ENCODE results near the gene PPP1R1B.

The PPP1R1B gene

GRCh38 chr17:39609416-39610025 is 17.2 kb upstream of the PPP1R1B start:
- Histone ChIP-seq H3K27me3 (ENCODE audit: insufficient read depth, low read length) (peaks cover 99% of the 10 kb centered on the region), H3K4me3 (ENCODE audit: low read length) (no peak overlapping the region), H3K4me1 (ENCODE audit: insufficient read depth, low read length) (0 out of 2 replicates have a peak, but pooled peaks cover 4% of the 10 kb centered on the region)

GRCh38 chr17:39611401-39612112 is 15.2 kb upstream of the PPP1R1B start:
- H3K9ac ChIP-seq (ENCODE audit: low read depth, low read length) = no peak overlapping the region
- H3K4me1 ChIP-seq (ENCODE audit: insufficient read depth, low read length) = 0 out of 2 replicates have a peak, but pooled peaks cover 4% of the 10 kb centered on the region
- H3K27me3 ChIP-seq (ENCODE audit: insufficient read depth, low read length) = peaks cover 99% of the 10 kb centered on the region
- H3K9me3 ChIP-seq (ENCODE audit: insufficient read depth, low read depth, low read length) = no peaks in the 10 kb centered on the region
- H3K4me3 ChIP-seq (ENCODE audit: low read length) = no peak overlapping the region
- no peak overlapping the region for H3K27ac ChIP-seq (ENCODE audit: low read length)
- no peaks in the 10 kb centered on the region for H3K36me3 ChIP-seq (ENCODE audit: insufficient read depth, low read depth, low read length)

More at GRCh38 chr17:39609416-39610025, 17.2 kb upstream of the PPP1R1B start:
- no peaks in the 10 kb centered on the region for H3K36me3 ChIP-seq (ENCODE audit: insufficient read depth, low read depth, low read length)
- H3K27ac ChIP-seq (ENCODE audit: low read length) = no peak overlapping the region
- H3K9me3 ChIP-seq (ENCODE audit: insufficient read depth, low read depth, low read length) = no peaks in the 10 kb centered on the region
- H3K9ac ChIP-seq (ENCODE audit: low read depth, low read length) = no peak overlapping the region

GRCh38 chr17:39612291-39612894 is 14.4 kb upstream of the PPP1R1B start:
- H3K27ac ChIP-seq (ENCODE audit: low read length) = no peak overlapping the region
- H3K9me3 ChIP-seq (ENCODE audit: insufficient read depth, low read depth, low read length) = no peaks in the 10 kb centered on the region
- H3K4me3 ChIP-seq (ENCODE audit: low read length) = no peak overlapping the region
- peaks cover 99% of the 10 kb centered on the region for H3K27me3 ChIP-seq (ENCODE audit: insufficient read depth, low read length)
- H3K9ac ChIP-seq (ENCODE audit: low read depth, low read length) = no peak overlapping the region
- H3K4me1 ChIP-seq (ENCODE audit: insufficient read depth, low read length) = 0 out of 2 replicates have a peak, but pooled peaks cover under 1% of the 10 kb centered on the region
- H3K36me3 ChIP-seq (ENCODE audit: insufficient read depth, low read depth, low read length) = no peaks in the 10 kb centered on the region

GRCh38 chr17:39612935-39613464 is 13.8 kb upstream of the PPP1R1B start:
- no peaks in the 10 kb centered on the region for H3K4me1 ChIP-seq (ENCODE audit: insufficient read depth, low read length)
- H3K27me3 ChIP-seq (ENCODE audit: insufficient read depth, low read length) = peaks cover 97% of the 10 kb centered on the region
- H3K4me3 ChIP-seq (ENCODE audit: low read length) = no peak overlapping the region

GRCh38 chr17:39614545-39615157 is 12.1 kb upstream of the PPP1R1B start:
- no peaks in the 10 kb centered on the region for H3K36me3 ChIP-seq (ENCODE audit: insufficient read depth, low read depth, low read length)
- no peak overlapping the region for H3K4me3 ChIP-seq (ENCODE audit: low read length)
- no peak overlapping the region for H3K27ac ChIP-seq (ENCODE audit: low read length)
- no peaks in the 10 kb centered on the region for H3K9me3 ChIP-seq (ENCODE audit: insufficient read depth, low read depth, low read length)
- H3K27me3 ChIP-seq (ENCODE audit: insufficient read depth, low read length) = peaks cover 96% of the 10 kb centered on the region
- no peaks in the 10 kb centered on the region for H3K4me1 ChIP-seq (ENCODE audit: insufficient read depth, low read length)
- no peak overlapping the region for H3K9ac ChIP-seq (ENCODE audit: low read depth, low read length)

More at GRCh38 chr17:39612935-39613464, 13.8 kb upstream of the PPP1R1B start:
- Histone ChIP-seq H3K9ac (ENCODE audit: low read depth, low read length) (no peak overlapping the region), H3K36me3 (ENCODE audit: insufficient read depth, low read depth, low read length) (no peaks in the 10 kb centered on the region), H3K9me3 (ENCODE audit: insufficient read depth, low read depth, low read length) (no peaks in the 10 kb centered on the region), H3K27ac (ENCODE audit: low read length) (no peak overlapping the region)

- H3K36me3 ChIP-seq (ENCODE audit: insufficient read depth, low read depth, low read length) = no peaks in the 10 kb centered on the region
- H3K27me3 ChIP-seq (ENCODE audit: insufficient read depth, low read length) = peaks cover 96% of the 10 kb centered on the region
- H3K4me3 ChIP-seq (ENCODE audit: low read length) = no peak overlapping the region
Observed at GRCh38 chr17:39615434-39615833, 11.3 kb upstream of the PPP1R1B start.

GRCh38 chr17:39617100-39617445 is 9.7 kb upstream of the PPP1R1B start:
- Histone ChIP-seq H3K27ac (ENCODE audit: low read length) (no peak overlapping the region), H3K9ac (ENCODE audit: low read depth, low read length) (no peak overlapping the region), H3K4me1 (ENCODE audit: insufficient read depth, low read length) (no peaks in the 10 kb centered on the region), H3K36me3 (ENCODE audit: insufficient read depth, low read depth, low read length) (no peaks in the 10 kb centered on the region), H3K4me3 (ENCODE audit: low read length) (peak overlapping the region; percentile 39; the same call in 1 of the 2 replicates), H3K9me3 (ENCODE audit: insufficient read depth, low read depth, low read length) (no peaks in the 10 kb centered on the region), H3K27me3 (ENCODE audit: insufficient read depth, low read length) (peaks cover 93% of the 10 kb centered on the region)

More at GRCh38 chr17:39615434-39615833, 11.3 kb upstream of the PPP1R1B start:
- no peaks in the 10 kb centered on the region for H3K4me1 ChIP-seq (ENCODE audit: insufficient read depth, low read length)
- H3K9ac ChIP-seq (ENCODE audit: low read depth, low read length) = no peak overlapping the region
- H3K27ac ChIP-seq (ENCODE audit: low read length) = no peak overlapping the region
- no peaks in the 10 kb centered on the region for H3K9me3 ChIP-seq (ENCODE audit: insufficient read depth, low read depth, low read length)

- Histone ChIP-seq H3K36me3 (ENCODE audit: insufficient read depth, low read depth, low read length) (no peaks in the 10 kb centered on the region), H3K27me3 (ENCODE audit: insufficient read depth, low read length) (peaks cover 92% of the 10 kb centered on the region), H3K27ac (ENCODE audit: low read length) (no peak overlapping the region), H3K9ac (ENCODE audit: low read depth, low read length) (no peak overlapping the region), H3K4me1 (ENCODE audit: insufficient read depth, low read length) (no peaks in the 10 kb centered on the region), H3K9me3 (ENCODE audit: insufficient read depth, low read depth, low read length) (no peaks in the 10 kb centered on the region), H3K4me3 (ENCODE audit: low read length) (peak overlapping the region; percentile 81; the same call in 1 of the 2 replicates)
Observed at GRCh38 chr17:39617446-39618245, 9.1 kb upstream of the PPP1R1B start.

GRCh38 chr17:39618246-39618913 is 8.4 kb upstream of the PPP1R1B start:
- peaks cover 90% of the 10 kb centered on the region for H3K27me3 ChIP-seq (ENCODE audit: insufficient read depth, low read length)
- H3K9me3 ChIP-seq (ENCODE audit: insufficient read depth, low read depth, low read length) = no peaks in the 10 kb centered on the region
- H3K36me3 ChIP-seq (ENCODE audit: insufficient read depth, low read depth, low read length) = no peaks in the 10 kb centered on the region
- peak overlapping the region; percentile 16; the same call in 1 of the 2 replicates for H3K9ac ChIP-seq (ENCODE audit: low read depth, low read length)
- H3K27ac ChIP-seq (ENCODE audit: low read length) = no peak overlapping the region
- H3K4me3 ChIP-seq (ENCODE audit: low read length) = peak overlapping the region; percentile 81
- H3K4me1 ChIP-seq (ENCODE audit: insufficient read depth, low read length) = no peaks in the 10 kb centered on the region

- H3K27me3 ChIP-seq (ENCODE audit: insufficient read depth, low read length) = peaks cover 90% of the 10 kb centered on the region
- no peaks in the 10 kb centered on the region for H3K9me3 ChIP-seq (ENCODE audit: insufficient read depth, low read depth, low read length)
- H3K36me3 ChIP-seq (ENCODE audit: insufficient read depth, low read depth, low read length) = no peaks in the 10 kb centered on the region
- H3K9ac ChIP-seq (ENCODE audit: low read depth, low read length) = no peak overlapping the region
- no peak overlapping the region for H3K27ac ChIP-seq (ENCODE audit: low read length)
- peak overlapping the region; percentile 81; the same call in 1 of the 2 replicates for H3K4me3 ChIP-seq (ENCODE audit: low read length)
- H3K4me1 ChIP-seq (ENCODE audit: insufficient read depth, low read length) = 0 out of 2 replicates have a peak, but pooled peaks cover 2% of the 10 kb centered on the region
Observed at GRCh38 chr17:39618956-39619785, 7.6 kb upstream of the PPP1R1B start.

Data from iPS-20b (cell line).